KMS-11 (cell line): ENCODE measurements around the gene ARFGEF2.

Experiments
- H2AFZ ChIP-seq: fragments of 200-600 bp; sonication (generic); 2 replicates; pipeline ENCODE4 v1.6.1; 2016; ENCODE audit warnings: antibody characterized with exemption, mixed run types, low read depth
- H3K27ac ChIP-seq: fragments of 200-600 bp; sonication (generic); 2 replicates; pipeline ENCODE4 v1.6.1; 2016; ENCODE audit warnings: mild to moderate bottlenecking, mixed run types
- H3K27me3 ChIP-seq: fragments of 200-600 bp; sonication (generic); 2 replicates; pipeline ENCODE4 v1.6.1; 2017; ENCODE audit warnings: mild to moderate bottlenecking, low read depth, mixed run types, moderate library complexity; ENCODE audit not compliant: insufficient read depth
- H3K36me3 ChIP-seq: fragments of 200-600 bp; sonication (generic); 2 replicates; pipeline ENCODE4 v1.6.1; 2017; ENCODE audit warnings: mild to moderate bottlenecking, mixed run types; ENCODE audit not compliant: insufficient read depth
- H3K4me1 ChIP-seq: fragments of 200-600 bp; sonication (generic); 2 replicates; pipeline ENCODE4 v1.6.1; 2016; ENCODE audit warnings: mild to moderate bottlenecking, low read depth, mixed run types; ENCODE audit not compliant: poor library complexity, severe bottlenecking
- H3K4me2 ChIP-seq: fragments of 200-600 bp; sonication (generic); 2 replicates; pipeline ENCODE4 v1.7.0; 2016; ENCODE audit warnings: mild to moderate bottlenecking, mixed run types
- H3K4me3 ChIP-seq: fragments of 200-600 bp; sonication (generic); IDR thresholded peaks from 2 replicates; pipeline ENCODE4 v1.6.1; 2017; ENCODE audit warnings: low read depth, low read length, mixed read lengths; ENCODE audit not compliant: insufficient read depth
- H3K79me2 ChIP-seq: fragments of 200-600 bp; sonication (generic); 2 replicates; pipeline ENCODE4 v1.6.1; 2016; ENCODE audit warnings: low read depth, mixed run types; ENCODE audit not compliant: insufficient read depth
- H3K9ac ChIP-seq: fragments of 200-600 bp; sonication (generic); 2 replicates; pipeline ENCODE4 v1.6.1; 2016; ENCODE audit warnings: mild to moderate bottlenecking, mixed run types
- H4K20me1 ChIP-seq: fragments of 200-600 bp; sonication (generic); 2 replicates; pipeline ENCODE4 v1.6.1; 2016; ENCODE audit warnings: mild to moderate bottlenecking, mixed run types; ENCODE audit not compliant: insufficient read depth
- TF ChIP-seq, protein P1 (sequence below): fragments of 200-600 bp; sonication (generic); conservative IDR thresholded peaks from 2 replicates; pipeline ENCODE4 v1.6.1; 2017; ENCODE audit warnings: low read depth, mild to moderate bottlenecking, antibody characterized with exemption, low read length, moderate library complexity, mixed read lengths

The ARFGEF2 gene

DNA sequence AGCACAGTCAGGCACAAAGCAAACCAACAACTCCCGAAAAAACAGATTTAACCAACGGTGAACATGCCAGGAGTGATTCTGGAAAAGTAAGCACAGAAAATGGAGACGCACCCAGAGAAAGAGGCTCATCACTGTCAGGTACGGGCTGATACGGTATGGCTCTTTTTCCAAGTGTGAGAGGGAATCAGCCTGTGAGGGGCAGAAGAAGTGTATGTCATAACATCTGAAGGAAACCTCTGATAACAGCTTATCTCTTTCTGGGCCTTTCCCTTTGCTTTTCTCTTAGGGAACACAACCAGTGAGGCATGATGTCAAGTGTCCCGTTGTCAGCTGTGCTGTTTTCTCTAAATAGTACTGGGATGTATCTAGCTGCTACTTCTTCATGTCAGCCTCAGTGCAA lies 32.1 kb downstream of the ARFGEF2 start:
- no peak overlapping the region for H2AFZ ChIP-seq
- no peaks in the 10 kb centered on the region for H4K20me1 ChIP-seq
- H3K79me2 ChIP-seq = no peaks in the 10 kb centered on the region
- H3K4me3 ChIP-seq = no peak overlapping the region
- H3K9ac ChIP-seq = no peak overlapping the region
- TF ChIP-seq, protein P1, sequence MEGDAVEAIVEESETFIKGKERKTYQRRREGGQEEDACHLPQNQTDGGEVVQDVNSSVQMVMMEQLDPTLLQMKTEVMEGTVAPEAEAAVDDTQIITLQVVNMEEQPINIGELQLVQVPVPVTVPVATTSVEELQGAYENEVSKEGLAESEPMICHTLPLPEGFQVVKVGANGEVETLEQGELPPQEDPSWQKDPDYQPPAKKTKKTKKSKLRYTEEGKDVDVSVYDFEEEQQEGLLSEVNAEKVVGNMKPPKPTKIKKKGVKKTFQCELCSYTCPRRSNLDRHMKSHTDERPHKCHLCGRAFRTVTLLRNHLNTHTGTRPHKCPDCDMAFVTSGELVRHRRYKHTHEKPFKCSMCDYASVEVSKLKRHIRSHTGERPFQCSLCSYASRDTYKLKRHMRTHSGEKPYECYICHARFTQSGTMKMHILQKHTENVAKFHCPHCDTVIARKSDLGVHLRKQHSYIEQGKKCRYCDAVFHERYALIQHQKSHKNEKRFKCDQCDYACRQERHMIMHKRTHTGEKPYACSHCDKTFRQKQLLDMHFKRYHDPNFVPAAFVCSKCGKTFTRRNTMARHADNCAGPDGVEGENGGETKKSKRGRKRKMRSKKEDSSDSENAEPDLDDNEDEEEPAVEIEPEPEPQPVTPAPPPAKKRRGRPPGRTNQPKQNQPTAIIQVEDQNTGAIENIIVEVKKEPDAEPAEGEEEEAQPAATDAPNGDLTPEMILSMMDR = no peak
- no peaks in the 10 kb centered on the region for H3K27me3 ChIP-seq
- no peak overlapping the region for H3K27ac ChIP-seq
- no peak overlapping the region for H3K4me2 ChIP-seq
- H3K4me1 ChIP-seq = no peaks in the 10 kb centered on the region
- peaks cover 6% of the 10 kb centered on the region; the same call in 1 of the 2 replicates for H3K36me3 ChIP-seq

DNA sequence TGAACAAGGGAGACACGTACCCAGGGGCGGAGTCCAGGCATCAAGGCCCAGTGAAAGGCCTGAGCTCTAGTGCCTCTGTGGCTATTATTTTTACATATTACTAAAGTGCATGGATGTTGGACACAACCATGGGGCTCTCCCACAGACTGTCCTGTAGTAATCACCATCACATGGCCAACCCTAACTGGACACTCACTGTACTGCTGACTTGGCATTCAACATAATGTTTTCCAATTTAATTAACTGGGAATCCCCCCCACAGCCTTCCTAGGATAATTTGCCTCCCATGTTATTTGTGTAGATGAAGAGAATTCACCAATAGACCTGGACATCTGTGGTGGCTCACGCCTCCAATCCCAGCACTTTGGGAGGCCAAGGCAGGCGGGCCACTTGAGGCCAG lies 34.5 kb downstream of the ARFGEF2 start:
- no peak overlapping the region for H3K9ac ChIP-seq
- no peak overlapping the region for H3K4me3 ChIP-seq
- TF ChIP-seq, protein P1 = no peak
- H3K27me3 ChIP-seq = no peaks in the 10 kb centered on the region
- H2AFZ ChIP-seq = no peak overlapping the region
- no peaks in the 10 kb centered on the region for H3K4me1 ChIP-seq
- H3K4me2 ChIP-seq = no peak overlapping the region
- no peaks in the 10 kb centered on the region for H4K20me1 ChIP-seq
- no peaks in the 10 kb centered on the region for H3K79me2 ChIP-seq
- H3K36me3 ChIP-seq = peaks cover 6% of the 10 kb centered on the region; the same call in 1 of the 2 replicates
- H3K27ac ChIP-seq = no peak overlapping the region

DNA sequence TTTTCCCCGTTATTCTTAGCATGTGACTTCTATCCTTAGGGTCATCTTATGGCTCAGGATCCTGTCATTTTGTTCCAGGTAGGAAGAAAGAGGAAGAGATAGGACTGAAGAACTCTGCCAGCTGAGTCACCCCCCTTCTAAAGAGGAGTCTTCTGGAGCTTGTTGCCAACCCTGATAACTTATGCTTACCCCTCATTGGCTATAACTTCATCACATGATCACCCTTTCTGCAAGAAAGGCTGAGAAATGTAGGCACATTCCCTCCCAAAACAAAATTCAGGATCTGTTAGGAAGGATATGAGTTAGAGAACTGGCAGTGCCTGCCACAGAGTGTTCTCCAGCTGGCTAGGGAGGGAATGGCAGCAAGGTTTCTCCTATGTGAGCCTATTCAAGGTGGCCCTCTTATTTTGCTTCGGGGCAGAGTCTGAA lies 35.6 kb downstream of the ARFGEF2 start:
- no peak overlapping the region for H3K27ac ChIP-seq
- no peak overlapping the region for H3K4me2 ChIP-seq
- TF ChIP-seq, protein P1 = no peak
- H3K9ac ChIP-seq = no peak overlapping the region
- no peaks in the 10 kb centered on the region for H3K27me3 ChIP-seq
- H4K20me1 ChIP-seq = no peaks in the 10 kb centered on the region
- no peaks in the 10 kb centered on the region for H3K4me1 ChIP-seq
- no peak overlapping the region for H2AFZ ChIP-seq
- H3K36me3 ChIP-seq = peaks cover 6% of the 10 kb centered on the region; the same call in 1 of the 2 replicates
- no peak overlapping the region for H3K4me3 ChIP-seq
- H3K79me2 ChIP-seq = no peaks in the 10 kb centered on the region

DNA sequence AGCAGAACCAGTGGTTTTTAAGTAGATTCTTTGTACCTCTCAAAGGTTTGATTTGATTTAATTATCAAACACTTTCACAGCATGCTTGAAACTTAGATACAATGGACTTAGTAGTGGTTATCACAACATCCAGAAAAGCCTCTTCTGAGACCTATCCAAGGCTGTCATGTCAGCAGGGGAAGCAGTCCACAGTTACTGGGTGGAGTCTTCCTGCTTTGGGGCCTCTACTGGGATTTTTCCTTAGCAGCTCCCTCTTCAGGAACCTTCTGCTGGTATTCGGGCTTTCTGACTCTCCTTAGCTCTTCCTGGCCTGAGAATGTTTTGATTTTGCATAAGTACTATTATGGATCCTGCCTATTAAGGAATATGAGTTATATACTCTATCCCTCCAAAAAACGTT lies 36.0 kb downstream of the ARFGEF2 start:
- no peaks in the 10 kb centered on the region for H3K27me3 ChIP-seq
- H3K4me3 ChIP-seq = no peak overlapping the region
- H2AFZ ChIP-seq = no peak overlapping the region
- no peak overlapping the region for H3K27ac ChIP-seq
- no peaks in the 10 kb centered on the region for H3K79me2 ChIP-seq
- no peak overlapping the region for H3K9ac ChIP-seq
- H3K36me3 ChIP-seq = peaks cover 6% of the 10 kb centered on the region; the same call in 1 of the 2 replicates
- TF ChIP-seq, protein P1 = no peak
- H3K4me1 ChIP-seq = no peaks in the 10 kb centered on the region
- no peak overlapping the region for H3K4me2 ChIP-seq
- H4K20me1 ChIP-seq = no peaks in the 10 kb centered on the region

DNA sequence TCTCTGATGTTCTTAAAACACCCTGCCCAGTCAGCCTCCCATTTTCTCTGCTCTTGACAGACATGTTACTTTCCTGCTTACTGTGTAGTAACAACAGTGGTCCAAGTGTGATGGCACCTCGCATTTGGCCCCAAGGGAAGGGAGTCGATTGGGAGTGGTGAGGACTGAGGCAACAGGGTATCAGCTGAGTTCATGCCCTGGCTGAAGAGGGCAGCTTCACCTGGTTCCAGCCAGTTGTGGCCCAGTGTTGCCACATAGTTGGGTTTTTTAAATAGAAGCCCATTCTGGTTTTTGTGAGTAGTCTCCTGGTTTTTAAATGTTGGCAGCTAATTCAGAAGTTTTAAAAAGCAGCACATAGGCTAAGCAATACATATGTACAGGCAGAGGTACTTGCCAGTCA lies 37.2 kb downstream of the ARFGEF2 start:
- Histone ChIP-seq H3K36me3 (no peaks in the 10 kb centered on the region; the same call in 1 of the 2 replicates), H2AFZ (no peak overlapping the region), H3K79me2 (no peaks in the 10 kb centered on the region), H4K20me1 (no peaks in the 10 kb centered on the region), H3K4me1 (no peaks in the 10 kb centered on the region), H3K4me3 (no peak overlapping the region), H3K27me3 (no peaks in the 10 kb centered on the region), H3K4me2 (no peak overlapping the region), H3K27ac (no peak overlapping the region), H3K9ac (no peak overlapping the region)
- TF ChIP-seq, protein P1 = no peak
